ENCODE results near the gene MUSK. TPM values are rescaled to one million over a fixed set of nuclear protein-coding genes. Genes with fewer than 3 reads are reported as not detected.

The MUSK gene
- total RNA-seq, 1 donor from 2014 or later: not detected

DNA sequence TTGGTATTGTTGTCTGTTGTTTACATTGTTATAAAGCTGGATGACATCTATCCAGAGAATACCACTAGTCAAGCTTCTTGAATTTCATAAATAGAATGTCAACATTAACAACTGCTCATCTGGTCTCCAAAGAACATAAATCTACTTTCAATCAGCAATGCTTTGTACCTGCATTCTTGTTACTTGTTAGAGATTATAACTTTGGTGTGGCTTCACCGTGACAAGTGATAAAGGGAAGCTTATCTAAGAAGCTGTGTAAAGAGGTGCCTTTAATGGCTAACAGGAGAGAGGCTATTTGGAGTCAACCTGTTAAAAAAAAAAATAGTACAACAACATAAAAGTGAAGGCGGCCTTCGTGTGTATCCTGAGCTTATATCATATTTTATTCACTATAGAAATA lies 41.8 kb downstream of the MUSK start:
- H3K27ac Mint-ChIP-seq (ENCODE audit: unreplicated experiment): no peak overlapping the region
- no peak for TF ChIP-seq CTCF (IDR thresholded peaks at IDR 0.05; ENCODE audit: partially characterized antibody, unreplicated experiment)
- no peaks in the 10 kb centered on the region for H3K27me3 Mint-ChIP-seq (ENCODE audit: unreplicated experiment)
- H3K9me3 Mint-ChIP-seq (ENCODE audit: unreplicated experiment): no peaks in the 10 kb centered on the region
- DNase-seq: no peak
- H3K36me3 Mint-ChIP-seq (ENCODE audit: unreplicated experiment): no peaks in the 10 kb centered on the region
- H3K4me1 Mint-ChIP-seq (ENCODE audit: low read depth, unreplicated experiment): no peaks in the 10 kb centered on the region
- H3K4me3 Mint-ChIP-seq (ENCODE audit: unreplicated experiment): no peak overlapping the region

- H3K4me1 Mint-ChIP-seq (ENCODE audit: low read depth, unreplicated experiment): no peaks in the 10 kb centered on the region
- H3K36me3 Mint-ChIP-seq (ENCODE audit: unreplicated experiment): no peaks in the 10 kb centered on the region
- H3K27me3 Mint-ChIP-seq (ENCODE audit: unreplicated experiment): no peaks in the 10 kb centered on the region
- TF ChIP-seq CTCF (IDR thresholded peaks at IDR 0.05; ENCODE audit: partially characterized antibody, unreplicated experiment): no peak
- H3K9me3 Mint-ChIP-seq (ENCODE audit: unreplicated experiment): no peaks in the 10 kb centered on the region
- H3K4me3 Mint-ChIP-seq (ENCODE audit: unreplicated experiment): no peak overlapping the region
- no peak overlapping the region for H3K27ac Mint-ChIP-seq (ENCODE audit: unreplicated experiment)
- DNase-seq: no peak
Observed at GRCh38 chr9:110712955-110713354, 44.4 kb downstream of the MUSK start.

DNA sequence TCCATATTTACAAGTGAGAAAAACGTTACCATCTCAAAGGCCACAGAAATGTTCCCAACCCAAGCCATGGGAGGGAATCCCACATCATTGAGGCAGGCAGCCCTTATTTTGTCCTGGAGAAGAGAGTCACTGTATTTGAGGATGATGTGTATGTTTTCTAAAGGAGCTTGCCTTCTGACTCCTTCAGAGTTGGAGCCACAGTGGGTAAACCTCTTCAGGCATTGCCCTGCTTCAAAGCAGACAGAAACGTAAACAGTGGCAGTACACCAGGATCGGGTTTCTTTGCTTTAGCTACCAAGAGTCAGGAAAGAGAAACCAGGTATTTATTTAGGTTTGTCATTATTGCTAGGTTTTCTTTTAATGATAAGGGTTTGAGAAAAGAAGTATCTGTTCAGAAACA lies 45.7 kb downstream of the MUSK start:
- no peak for TF ChIP-seq CTCF (IDR thresholded peaks at IDR 0.05; ENCODE audit: partially characterized antibody, unreplicated experiment)
- H3K27me3 Mint-ChIP-seq (ENCODE audit: unreplicated experiment): no peaks in the 10 kb centered on the region
- no peak for DNase-seq
- H3K36me3 Mint-ChIP-seq (ENCODE audit: unreplicated experiment): no peaks in the 10 kb centered on the region
- no peaks in the 10 kb centered on the region for H3K4me1 Mint-ChIP-seq (ENCODE audit: low read depth, unreplicated experiment)
- no peak overlapping the region for H3K4me3 Mint-ChIP-seq (ENCODE audit: unreplicated experiment)
- peaks cover 2% of the 10 kb centered on the region for H3K9me3 Mint-ChIP-seq (ENCODE audit: unreplicated experiment)
- H3K27ac Mint-ChIP-seq (ENCODE audit: unreplicated experiment): no peak overlapping the region

DNA sequence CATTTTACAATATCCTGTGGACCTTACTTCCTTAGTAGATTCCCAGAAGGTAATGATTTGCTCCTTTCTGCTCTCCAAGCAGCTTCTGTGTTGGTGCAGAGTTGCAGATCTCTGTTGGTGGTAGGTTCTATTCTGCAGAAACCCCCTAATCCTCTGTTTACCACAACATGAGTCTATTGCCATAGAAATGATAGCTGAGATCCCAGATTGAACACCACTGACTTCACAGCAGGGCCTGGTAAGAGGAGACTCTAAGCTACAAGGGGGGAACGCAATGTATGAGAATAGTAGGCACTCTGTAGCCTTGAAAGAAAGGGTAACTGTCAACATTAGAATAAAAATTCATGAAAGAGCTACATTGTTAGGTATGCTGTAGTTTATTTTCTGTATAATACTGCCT lies 59.5 kb downstream of the MUSK start:
- no peak overlapping the region for H3K4me3 Mint-ChIP-seq (ENCODE audit: unreplicated experiment)
- H3K27ac Mint-ChIP-seq (ENCODE audit: unreplicated experiment): no peak overlapping the region
- DNase-seq: no peak
- H3K36me3 Mint-ChIP-seq (ENCODE audit: unreplicated experiment): no peaks in the 10 kb centered on the region
- H3K27me3 Mint-ChIP-seq (ENCODE audit: unreplicated experiment): no peaks in the 10 kb centered on the region
- no peak for TF ChIP-seq CTCF (IDR thresholded peaks at IDR 0.05; ENCODE audit: partially characterized antibody, unreplicated experiment)
- H3K4me1 Mint-ChIP-seq (ENCODE audit: low read depth, unreplicated experiment): no peaks in the 10 kb centered on the region
- H3K9me3 Mint-ChIP-seq (ENCODE audit: unreplicated experiment): no peaks in the 10 kb centered on the region

- no peak for TF ChIP-seq CTCF (IDR thresholded peaks at IDR 0.05; ENCODE audit: partially characterized antibody, unreplicated experiment)
- Mint-ChIP-seq H3K36me3 (ENCODE audit: unreplicated experiment) (no peaks in the 10 kb centered on the region), H3K4me3 (ENCODE audit: unreplicated experiment) (no peak overlapping the region), H3K27me3 (ENCODE audit: unreplicated experiment) (no peaks in the 10 kb centered on the region), H3K4me1 (ENCODE audit: low read depth, unreplicated experiment) (no peaks in the 10 kb centered on the region), H3K9me3 (ENCODE audit: unreplicated experiment) (no peaks in the 10 kb centered on the region), H3K27ac (ENCODE audit: unreplicated experiment) (no peak overlapping the region)
- DNase-seq: no peak
Observed at GRCh38 chr9:110729641-110730040, 61.0 kb downstream of the MUSK start.
